Measurements from ENCODE around the gene PRAMEF9.
"Not testable (repeated sequence)": the region's sequence is repeated elsewhere in the genome, so short reads cannot be mapped to it uniquely, and the experiment has no call there.

DNA sequence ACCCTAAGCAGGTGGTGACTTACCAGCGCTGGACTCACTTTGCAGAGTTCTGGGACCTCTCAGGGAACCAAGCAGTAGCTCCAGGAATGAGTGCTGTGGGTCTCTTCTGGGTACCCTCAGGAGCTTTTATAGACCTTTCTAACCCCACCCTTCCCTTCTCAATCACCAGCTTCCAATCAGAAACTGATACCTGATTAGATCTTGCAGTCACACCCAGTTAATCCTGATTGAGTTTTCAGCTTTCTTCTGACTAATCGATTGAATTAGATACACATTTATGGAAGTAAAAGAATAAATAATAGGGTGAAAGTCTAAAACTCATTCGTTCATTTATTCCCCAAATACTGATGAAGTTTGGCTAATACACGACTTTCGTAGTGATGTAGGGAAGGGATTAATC, 29.7 kb downstream of the PRAMEF9 start, which contains the start of gene PRAMEF13:
- TF ChIP-seq POLR2AphosphoS5, POLR2A (IDR thresholded peaks at IDR 0.05): not testable (repeated sequence)
- TF ChIP-seq, protein P1, sequence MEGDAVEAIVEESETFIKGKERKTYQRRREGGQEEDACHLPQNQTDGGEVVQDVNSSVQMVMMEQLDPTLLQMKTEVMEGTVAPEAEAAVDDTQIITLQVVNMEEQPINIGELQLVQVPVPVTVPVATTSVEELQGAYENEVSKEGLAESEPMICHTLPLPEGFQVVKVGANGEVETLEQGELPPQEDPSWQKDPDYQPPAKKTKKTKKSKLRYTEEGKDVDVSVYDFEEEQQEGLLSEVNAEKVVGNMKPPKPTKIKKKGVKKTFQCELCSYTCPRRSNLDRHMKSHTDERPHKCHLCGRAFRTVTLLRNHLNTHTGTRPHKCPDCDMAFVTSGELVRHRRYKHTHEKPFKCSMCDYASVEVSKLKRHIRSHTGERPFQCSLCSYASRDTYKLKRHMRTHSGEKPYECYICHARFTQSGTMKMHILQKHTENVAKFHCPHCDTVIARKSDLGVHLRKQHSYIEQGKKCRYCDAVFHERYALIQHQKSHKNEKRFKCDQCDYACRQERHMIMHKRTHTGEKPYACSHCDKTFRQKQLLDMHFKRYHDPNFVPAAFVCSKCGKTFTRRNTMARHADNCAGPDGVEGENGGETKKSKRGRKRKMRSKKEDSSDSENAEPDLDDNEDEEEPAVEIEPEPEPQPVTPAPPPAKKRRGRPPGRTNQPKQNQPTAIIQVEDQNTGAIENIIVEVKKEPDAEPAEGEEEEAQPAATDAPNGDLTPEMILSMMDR (IDR thresholded peaks at IDR 0.05): not testable (repeated sequence)
